Measurements from ENCODE around the gene SLC17A5. TPM values are rescaled to one million over a fixed set of nuclear protein-coding genes. Genes with fewer than 3 reads are reported as not detected.

SLC17A5 gene
- total and polyA plus RNA-seq, 2 donors (not counting 3 experiments of a cell fraction or from before 2014, with no cell fraction given) = 15.2 to 18.7 TPM

GRCh38 chr6:73642530-73642929 is 11.3 kb downstream of the SLC17A5 start:
- Histone ChIP-seq H3K4me3 (replicated peaks in 1 of 3; ENCODE audit: insufficient read depth in 1 of 3, low read depth in 1 of 3, low read length in 3 of 3) (no peak overlapping the region), H3K27me3 (ENCODE audit: control insufficient read depth in 2 of 2, insufficient read depth in 2 of 2, low read length in 2 of 2) (no peaks in the 10 kb centered on the region), H3K9me3 (replicated peaks; ENCODE audit: control insufficient read depth, insufficient read depth, low read length) (no peaks in the 10 kb centered on the region), H3K36me3 (ENCODE audit: control insufficient read depth in 2 of 2, extremely low read depth in 1 of 2, insufficient read depth in 2 of 2, low read length in 2 of 2) (peaks cover 0 to 2% of the 10 kb centered on the region in 2 experiments), H3K4me1 (ENCODE audit: control insufficient read depth, extremely low read depth, insufficient read depth, low read length) (peaks cover 8% of the 10 kb centered on the region), H3K27ac (ENCODE audit: insufficient read depth, low read depth, low read length) (no peak overlapping the region), H3K9ac (replicated peaks; ENCODE audit: extremely low read depth, insufficient read depth, low read length) (no peak overlapping the region), H3K9me1 (replicated peaks; ENCODE audit: control insufficient read depth, extremely low read depth, insufficient read depth, low read length) (no peaks in the 10 kb centered on the region), H4K20me1 (replicated peaks; ENCODE audit: control insufficient read depth, extremely low read depth, insufficient read depth, low read length) (no peaks in the 10 kb centered on the region), H3K79me2 (ENCODE audit: control insufficient read depth, insufficient read depth, low read length) (no peaks in the 10 kb centered on the region), H2AFZ (ENCODE audit: low read depth, low read length) (no peak overlapping the region), H3K4me2 (ENCODE audit: insufficient read depth, low read length) (no peak overlapping the region)
- CTCF ChIA-PET = interaction anchor here (2.5 kb wide), 1 partner anchor 10 kb away, joined by 9 read pairs; the partner anchor contains the start of gene SLC17A5
- intact Hi-C loops (cut with micrococcal nuclease) (no loop called here), dilution Hi-C loops (cut with MboI; ENCODE audit: extremely low pct_ligation_motif_present, low sequenced_read_pairs) (no loop called here)
- TF ChIP-seq EZH2 (IDR thresholded peaks at IDR 0.05; ENCODE audit: borderline replicate concordance, low read depth, low read length, severe bottlenecking) (no peak), POLR2A (IDR thresholded peaks at IDR 0.05; ENCODE audit: low read depth, low read length) (no peak), GATA2 (IDR thresholded peaks at IDR 0.05; ENCODE audit: insufficient read depth, insufficient read length, low read depth, low read length) (no peak), JUN (IDR thresholded peaks at IDR 0.05; ENCODE audit: borderline replicate concordance, insufficient read depth, insufficient read length, low read depth) (no peak), POLR2AphosphoS5 (IDR thresholded peaks at IDR 0.05; ENCODE audit: insufficient read depth, low read depth, low read length) (no peak), CTCF (IDR thresholded peaks at IDR 0.05; ENCODE audit: extremely low read depth in 1 of 2, insufficient read depth in 1 of 2, low read depth in 1 of 2, low read length in 2 of 2) (no peak), MAX (IDR thresholded peaks at IDR 0.05; ENCODE audit: insufficient read depth, insufficient read length) (no peak), MYC (IDR thresholded peaks at IDR 0.05; ENCODE audit: low read depth, low read length) (no peak), FOS (IDR thresholded peaks at IDR 0.05; ENCODE audit: borderline replicate concordance, insufficient read depth, low read length) (no peak)
- FAIRE-seq (no peak), DNase-seq (ENCODE audit: low read depth, low spot score) (no peak)
- POLR2A ChIA-PET = no interaction called here
- no TSS peak for BruUV-seq (replicated peaks)
